IMR-90 (cell line): ENCODE measurements around the gene SVEP1. TPM values are rescaled to one million over a fixed set of nuclear protein-coding genes. Genes with fewer than 3 reads are reported as not detected.

Experiments used
- ATAC-seq: fragments of 200-7000 bp; cut with Tn5 transposase; 2 replicates; pipeline ENCODE4 v1.9.1; 2020; ENCODE audit warnings: low read depth, mild to moderate bottlenecking, moderate library complexity
- BruUV-seq: library from RNA; stranded (reverse); fragments of 400-500 nt; replicated peaks from 2 replicates; lab custom pipeline; 2021; lab: Mats Ljungman, UMichigan
- CTCF ChIA-PET: fragments of 300-600 bp; formaldehyde crosslinking; extraction: SDS; loops from one replicate; lab custom pipeline; 2021; ENCODE audit warnings: antibody characterized with exemption; lab: Yijun Ruan, JAX
- POLR2A ChIA-PET: fragments of 300-600 bp; sonication (Branson Sonifier 250); formaldehyde crosslinking; loops from one replicate; lab custom pipeline; 2022; ENCODE audit warnings: antibody characterized with exemption; ENCODE audit not compliant: unreplicated experiment; lab: Charles Lee
- DNase-seq: peaks from one replicate; pipeline ENCODE4 v3.0.0; 2013
- H2AFZ ChIP-seq: replicated peaks from 2 replicates; pipeline ENCODE3; 2013; ENCODE audit warnings: low read length, mild to moderate bottlenecking; ENCODE audit not compliant: poor library complexity
- H2AK5ac ChIP-seq: 2 replicates; pipeline ENCODE4 v1.6.1; 2013; ENCODE audit warnings: low read depth, low read length, inconsistent platforms
- H2AK9ac ChIP-seq: replicated peaks from 2 replicates; pipeline ENCODE3; 2013; ENCODE audit warnings: mild to moderate bottlenecking, low read depth, low read length, moderate library complexity; ENCODE audit not compliant: poor library complexity
- H2BK120ac ChIP-seq: 2 replicates; pipeline ENCODE4 v1.6.1; 2013; ENCODE audit warnings: low read depth, low read length, inconsistent platforms
- H2BK15ac ChIP-seq: 3 replicates; pipeline ENCODE4 v1.6.1; 2013; ENCODE audit warnings: low read depth, low read length, inconsistent platforms
- H2BK20ac ChIP-seq: 2 replicates; pipeline ENCODE4 v1.6.1; 2013; ENCODE audit warnings: low read depth, mild to moderate bottlenecking, inconsistent platforms, low read length, moderate library complexity
- H2BK5ac ChIP-seq: 2 replicates; pipeline ENCODE4 v1.6.1; 2013; ENCODE audit warnings: mild to moderate bottlenecking, low read depth, low read length, inconsistent platforms; ENCODE audit not compliant: poor library complexity, severe bottlenecking
- H3K14ac ChIP-seq: replicated peaks from 2 replicates; pipeline ENCODE4 v1.6.1; 2013; ENCODE audit warnings: low read depth, low read length, inconsistent platforms
- H3K18ac ChIP-seq: 2 replicates; pipeline ENCODE4 v1.6.1; 2013; ENCODE audit warnings: low read depth, low read length, control low read depth
- H3K23ac ChIP-seq: 2 replicates; pipeline ENCODE4 v1.6.1; 2013; ENCODE audit warnings: low read depth, low read length, inconsistent platforms
- H3K27ac ChIP-seq: 2 replicates; pipeline ENCODE4 v1.5.1; 2013; ENCODE audit warnings: mild to moderate bottlenecking, control low read depth, low read length; ENCODE audit not compliant: insufficient read depth
- H3K27me3 ChIP-seq: 2 replicates; pipeline ENCODE4 v1.6.1; 2013; ENCODE audit warnings: low read length; ENCODE audit not compliant: control insufficient read depth, insufficient read depth
- H3K36me3 ChIP-seq: 2 replicates; pipeline ENCODE4 v1.6.1; 2013; ENCODE audit warnings: low read length, mixed read lengths; ENCODE audit not compliant: control insufficient read depth, insufficient read depth
- H3K4ac ChIP-seq: 2 replicates; pipeline ENCODE4 v1.6.1; 2013; ENCODE audit warnings: low read depth, low read length, inconsistent platforms
- H3K4me1 ChIP-seq: 2 replicates; pipeline ENCODE4 v1.6.1; 2013; ENCODE audit warnings: low read length, mixed read lengths; ENCODE audit not compliant: control insufficient read depth, insufficient read depth
- H3K4me2 ChIP-seq: 2 replicates; pipeline ENCODE4 v1.6.1; 2013; ENCODE audit warnings: low read depth, mild to moderate bottlenecking, control low read depth, low read length, moderate library complexity
- H3K4me3 ChIP-seq: 2 replicates; pipeline ENCODE4 v1.5.1; 2013; ENCODE audit warnings: low read depth, mild to moderate bottlenecking, control low read depth, low read length, moderate library complexity; ENCODE audit not compliant: insufficient read depth
- H3K56ac ChIP-seq: 2 replicates; pipeline ENCODE4 v1.6.1; 2013; ENCODE audit warnings: low read length, inconsistent platforms; ENCODE audit not compliant: insufficient read depth; ENCODE audit errors: extremely low read depth
- H3K79me1 ChIP-seq, 2 experiments: 2 replicates each; pipeline ENCODE4 v1.6.1; 2013; ENCODE audit warnings: low read length in 2 of 2, inconsistent platforms in 1 of 2, low read depth in 1 of 2
- H3K9ac ChIP-seq: 2 replicates; pipeline ENCODE4 v1.6.1; 2013; ENCODE audit warnings: low read depth, low read length, control low read depth
- H3K9me1 ChIP-seq: 2 replicates; pipeline ENCODE4 v1.6.1; 2013; ENCODE audit warnings: low read length, inconsistent platforms; ENCODE audit not compliant: insufficient read depth
- H3K9me3 ChIP-seq: 2 replicates; pipeline ENCODE4 v1.6.1; 2013; ENCODE audit warnings: low read length; ENCODE audit not compliant: control insufficient read depth, insufficient read depth
- H4K20me1 ChIP-seq: 2 replicates; pipeline ENCODE4 v1.6.1; 2013; ENCODE audit warnings: low read length, inconsistent platforms; ENCODE audit not compliant: insufficient read depth
- H4K5ac ChIP-seq: 2 replicates; pipeline ENCODE4 v1.6.1; 2013; ENCODE audit warnings: mild to moderate bottlenecking, low read depth, low read length, control low read depth
- H4K8ac ChIP-seq, 2 experiments: 2 replicates each; pipeline ENCODE4 v1.6.1; 2013; ENCODE audit warnings: low read depth in 2 of 2, low read length in 2 of 2, control low read depth in 1 of 2, inconsistent platforms in 1 of 2
- H4K91ac ChIP-seq: 2 replicates; pipeline ENCODE4 v1.6.1; 2013; ENCODE audit warnings: low read depth, low read length, inconsistent platforms; ENCODE audit not compliant: insufficient read depth
- BHLHE40 ChIP-seq: fragments of 150-350 bp; IDR thresholded peaks from 2 replicates; pipeline ENCODE4 v1.6.1; 2016; ENCODE audit warnings: mild to moderate bottlenecking, low read depth, low read length
- CEBPB ChIP-seq: IDR thresholded peaks from 2 replicates; pipeline ENCODE4 v1.6.1; 2012; ENCODE audit warnings: low read depth, low read length, improper control_type of control experiment
- CHD1 ChIP-seq: IDR thresholded peaks from 2 replicates; pipeline ENCODE4 v1.6.1; 2012; ENCODE audit warnings: low read depth, low read length, improper control_type of control experiment
- FOS ChIP-seq: fragments of 150-350 bp; IDR thresholded peaks from 2 replicates; pipeline ENCODE4 v1.6.1; 2016; ENCODE audit warnings: low read depth, low read length
- MAZ ChIP-seq: IDR thresholded peaks from 2 replicates; pipeline ENCODE4 v1.6.1; 2012; ENCODE audit warnings: low read depth, mild to moderate bottlenecking, low read length, improper control_type of control experiment, moderate library complexity, borderline replicate concordance
- MXI1 ChIP-seq: IDR thresholded peaks from 2 replicates; pipeline ENCODE4 v1.6.1; 2012; ENCODE audit warnings: low read depth, mild to moderate bottlenecking, low read length, moderate library complexity, borderline replicate concordance
- POLR2A ChIP-seq: IDR thresholded peaks from 2 replicates; pipeline ENCODE4 v1.6.1; 2012; ENCODE audit warnings: mild to moderate bottlenecking, low read depth, low read length
- RAD21 ChIP-seq: IDR thresholded peaks from 2 replicates; pipeline ENCODE4 v1.6.1; 2012; ENCODE audit warnings: low read length, improper control_type of control experiment
- RCOR1 ChIP-seq: IDR thresholded peaks from 2 replicates; pipeline ENCODE4 v1.6.1; 2012; ENCODE audit warnings: mild to moderate bottlenecking, low read length, improper control_type of control experiment; ENCODE audit not compliant: insufficient replicate concordance
- WGBS, 2 experiments: methylation state at CpG; one replicate each; pipeline versions ENCODE4 v1.1.5 to v1.1.7; 2013; ENCODE audit warnings: missing lambda C conversion rate in 2 of 2; ENCODE audit not compliant: insufficient read length in 1 of 2; ENCODE audit errors: extremely low coverage in 2 of 2; 5-methylcytosine and 5-hydroxymethylcytosine counted together
- dilution Hi-C: fragments of 300-500 bp; cut with HindIII; formaldehyde crosslinking; loops from one replicate; pipeline ENCODE4 v1.14.3; 2018; ENCODE audit warnings: low sequenced_read_pairs; ENCODE audit not compliant: unreplicated experiment
- in situ Hi-C: fragments of 300-500 bp; cut with MboI; formaldehyde crosslinking; loops from 3 replicates; pipeline ENCODE4 v1.14.3; 2019; ENCODE audit warnings: low sequenced_read_pairs, inconsistent platforms, mixed read lengths
- intact Hi-C: fragments of 100-400 bp; cut with micrococcal nuclease; formaldehyde crosslinking; loops from 2 replicates; pipeline ENCODE4 v1.10.0; 2022
- polyA plus RNA-seq, 3 experiments: library from polyadenylated mRNA; depleted of rRNA; stranded (reverse); fragments of >200 nt; gene quantifications; 2 replicates each; pipeline ENCODE4 v1.2.3, GENCODE V29; 2012; ENCODE audit warnings: low replicate concordance in 1 of 3
- total RNA-seq: library from RNA; depleted of rRNA; stranded (reverse); fragments of >200 nt; gene quantifications from 2 replicates; pipeline ENCODE4 v1.2.3, GENCODE V29; 2012
- TF ChIP-seq, protein P1 (sequence below): conservative IDR thresholded peaks from 2 replicates; pipeline ENCODE4 v1.5.1; 2012; ENCODE audit warnings: mild to moderate bottlenecking, low read depth, low read length, improper control_type of control experiment
- TF ChIP-seq, protein P2 (sequence below): fragments of 150-350 bp; IDR thresholded peaks from 2 replicates; pipeline ENCODE4 v1.6.1; 2017; ENCODE audit warnings: mild to moderate bottlenecking, antibody characterized with exemption, low read length, low read depth
- TF ChIP-seq, protein P3 (sequence below): fragments of 150-350 bp; IDR thresholded peaks from 2 replicates; pipeline ENCODE4 v1.6.1; 2016; ENCODE audit warnings: low read depth, mild to moderate bottlenecking, low read length, moderate library complexity, borderline replicate concordance

Gene SVEP1
- total and polyA plus RNA-seq, 2 of the 4 experiments (the other 2 are of a cell fraction), result 4.8 to 16.7 TPM

DNA sequence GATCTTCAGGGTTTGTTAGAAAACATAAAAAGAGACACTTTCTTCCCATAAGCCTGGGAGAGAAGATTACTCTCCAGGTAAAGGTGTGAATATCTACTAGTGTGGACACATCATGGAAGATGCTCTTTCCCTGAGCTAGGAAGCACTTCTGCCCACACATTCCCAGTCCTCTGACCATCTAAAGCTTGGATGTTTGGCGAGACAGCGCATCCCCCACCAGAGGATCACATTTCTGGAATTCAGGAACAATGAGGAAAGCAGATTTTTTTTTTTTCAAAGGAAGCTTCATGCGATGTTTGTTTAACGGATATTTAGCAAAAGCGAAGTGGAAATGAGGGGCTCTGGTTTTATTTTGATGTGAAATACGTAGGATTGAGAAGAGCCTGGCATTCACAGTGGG is 6.2 kb downstream of the SVEP1 start:
- H3K4me3 ChIP-seq, result no peak overlapping the region
- DNase-seq, result no peak
- no peak overlapping the region for H3K4me2 ChIP-seq
- H3K27ac ChIP-seq, result no peak overlapping the region
- no peak overlapping the region for H3K14ac ChIP-seq
- peak overlapping the region; percentile 61; the same call in 1 of the 2 replicates for H2AK5ac ChIP-seq
- no peak for ATAC-seq
- H3K18ac ChIP-seq, result peak overlapping the region; percentile 33; the same call in 1 of the 2 replicates
- no peaks in the 10 kb centered on the region for H3K9me1 ChIP-seq
- 0 out of 3 replicates have a peak overlapping the region, but pooled peaks have one; percentile 9 for H2BK15ac ChIP-seq
- H2AK9ac ChIP-seq, result no peak overlapping the region
- no peak overlapping the region for H3K56ac ChIP-seq
- no peak overlapping the region; the same call in 1 of the 2 replicates for H3K4ac ChIP-seq
- BruUV-seq, result no TSS peak
- ChIA-PET CTCF (no interaction called here), POLR2A (no interaction called here)
- H2BK20ac ChIP-seq, result peak overlapping the region; percentile 27; the same call in 1 of the 2 replicates
- H3K79me1 ChIP-seq, result peaks cover 0 to 3% of the 10 kb centered on the region in 2 experiments; a peak in 1 of 4 replicates
- WGBS, 2 experiments, result 100% methylated on average over 2 of the region's 6 CpGs; no CpG with 5 or more reads in 1 of the 2 experiments
- H2BK120ac ChIP-seq, result no peak overlapping the region
- H3K23ac ChIP-seq, result no peak overlapping the region
- no peak for TF ChIP-seq BHLHE40
- TF ChIP-seq MXI1, result no peak
- TF ChIP-seq, protein P1, sequence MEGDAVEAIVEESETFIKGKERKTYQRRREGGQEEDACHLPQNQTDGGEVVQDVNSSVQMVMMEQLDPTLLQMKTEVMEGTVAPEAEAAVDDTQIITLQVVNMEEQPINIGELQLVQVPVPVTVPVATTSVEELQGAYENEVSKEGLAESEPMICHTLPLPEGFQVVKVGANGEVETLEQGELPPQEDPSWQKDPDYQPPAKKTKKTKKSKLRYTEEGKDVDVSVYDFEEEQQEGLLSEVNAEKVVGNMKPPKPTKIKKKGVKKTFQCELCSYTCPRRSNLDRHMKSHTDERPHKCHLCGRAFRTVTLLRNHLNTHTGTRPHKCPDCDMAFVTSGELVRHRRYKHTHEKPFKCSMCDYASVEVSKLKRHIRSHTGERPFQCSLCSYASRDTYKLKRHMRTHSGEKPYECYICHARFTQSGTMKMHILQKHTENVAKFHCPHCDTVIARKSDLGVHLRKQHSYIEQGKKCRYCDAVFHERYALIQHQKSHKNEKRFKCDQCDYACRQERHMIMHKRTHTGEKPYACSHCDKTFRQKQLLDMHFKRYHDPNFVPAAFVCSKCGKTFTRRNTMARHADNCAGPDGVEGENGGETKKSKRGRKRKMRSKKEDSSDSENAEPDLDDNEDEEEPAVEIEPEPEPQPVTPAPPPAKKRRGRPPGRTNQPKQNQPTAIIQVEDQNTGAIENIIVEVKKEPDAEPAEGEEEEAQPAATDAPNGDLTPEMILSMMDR, result no peak
- no peak for TF ChIP-seq MAZ
- no peak for TF ChIP-seq RCOR1
- no peak for TF ChIP-seq RAD21
- no peak for TF ChIP-seq POLR2A
- TF ChIP-seq, protein P2, sequence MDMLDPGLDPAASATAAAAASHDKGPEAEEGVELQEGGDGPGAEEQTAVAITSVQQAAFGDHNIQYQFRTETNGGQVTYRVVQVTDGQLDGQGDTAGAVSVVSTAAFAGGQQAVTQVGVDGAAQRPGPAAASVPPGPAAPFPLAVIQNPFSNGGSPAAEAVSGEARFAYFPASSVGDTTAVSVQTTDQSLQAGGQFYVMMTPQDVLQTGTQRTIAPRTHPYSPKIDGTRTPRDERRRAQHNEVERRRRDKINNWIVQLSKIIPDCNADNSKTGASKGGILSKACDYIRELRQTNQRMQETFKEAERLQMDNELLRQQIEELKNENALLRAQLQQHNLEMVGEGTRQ, result no peak
- TF ChIP-seq FOS, result no peak
- TF ChIP-seq, protein P3, sequence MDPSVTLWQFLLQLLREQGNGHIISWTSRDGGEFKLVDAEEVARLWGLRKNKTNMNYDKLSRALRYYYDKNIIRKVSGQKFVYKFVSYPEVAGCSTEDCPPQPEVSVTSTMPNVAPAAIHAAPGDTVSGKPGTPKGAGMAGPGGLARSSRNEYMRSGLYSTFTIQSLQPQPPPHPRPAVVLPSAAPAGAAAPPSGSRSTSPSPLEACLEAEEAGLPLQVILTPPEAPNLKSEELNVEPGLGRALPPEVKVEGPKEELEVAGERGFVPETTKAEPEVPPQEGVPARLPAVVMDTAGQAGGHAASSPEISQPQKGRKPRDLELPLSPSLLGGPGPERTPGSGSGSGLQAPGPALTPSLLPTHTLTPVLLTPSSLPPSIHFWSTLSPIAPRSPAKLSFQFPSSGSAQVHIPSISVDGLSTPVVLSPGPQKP, result no peak
- no peak for TF ChIP-seq CHD1
- no peak for TF ChIP-seq CEBPB
- no peak overlapping the region for H2AFZ ChIP-seq
- H3K36me3 ChIP-seq, result peaks cover 3% of the 10 kb centered on the region
- no peaks in the 10 kb centered on the region for H3K27me3 ChIP-seq
- H4K20me1 ChIP-seq, result no peaks in the 10 kb centered on the region
- no peaks in the 10 kb centered on the region for H3K9me3 ChIP-seq
- H3K9ac ChIP-seq, result no peak overlapping the region
- H4K8ac ChIP-seq, result no peak overlapping the region
- no peak overlapping the region; the same call in none of the 2 replicates for H4K5ac ChIP-seq
- no peak overlapping the region for H2BK5ac ChIP-seq
- dilution Hi-C loops (no loop called here), intact Hi-C loops (loop anchor here (10.0 kb wide), 1 partner anchor 319 kb away; the partner anchor contains the start of gene TXN), in situ Hi-C loops (no loop called here)
- H4K91ac ChIP-seq, result peak overlapping the region; percentile 22; the same call in 1 of the 2 replicates
- H3K4me1 ChIP-seq, result peaks cover 20% of the 10 kb centered on the region
